Inflammatory macrophage (primary cell): ENCODE data around the gene TMEM176A.

Experiments
- DNase-seq, 2 donors: peaks; one replicate each; pipeline ENCODE4 v3.0.0-alpha.2; 2020 to 2022

The TMEM176A gene

DNA sequence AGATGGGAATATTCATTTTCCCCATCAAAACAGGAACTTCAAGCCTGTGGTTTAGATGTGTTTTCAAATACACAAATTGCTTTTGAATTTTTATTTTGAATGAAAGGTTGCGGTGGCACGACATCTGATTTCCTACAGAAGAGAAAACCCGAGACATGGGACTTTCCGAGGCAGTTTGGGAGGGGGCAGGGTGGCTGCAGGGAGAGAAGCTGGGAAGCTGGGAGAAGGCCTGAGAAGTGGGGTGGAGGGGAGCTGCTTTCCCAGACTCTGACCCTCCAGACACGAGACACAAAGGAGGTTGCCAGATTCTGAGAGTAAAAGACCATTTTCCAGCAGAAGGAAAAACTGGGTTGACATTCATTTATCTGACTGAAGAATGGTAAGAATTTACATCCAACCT lies 19.6 kb downstream of the TMEM176A start:
- no peak for DNase-seq

DNA sequence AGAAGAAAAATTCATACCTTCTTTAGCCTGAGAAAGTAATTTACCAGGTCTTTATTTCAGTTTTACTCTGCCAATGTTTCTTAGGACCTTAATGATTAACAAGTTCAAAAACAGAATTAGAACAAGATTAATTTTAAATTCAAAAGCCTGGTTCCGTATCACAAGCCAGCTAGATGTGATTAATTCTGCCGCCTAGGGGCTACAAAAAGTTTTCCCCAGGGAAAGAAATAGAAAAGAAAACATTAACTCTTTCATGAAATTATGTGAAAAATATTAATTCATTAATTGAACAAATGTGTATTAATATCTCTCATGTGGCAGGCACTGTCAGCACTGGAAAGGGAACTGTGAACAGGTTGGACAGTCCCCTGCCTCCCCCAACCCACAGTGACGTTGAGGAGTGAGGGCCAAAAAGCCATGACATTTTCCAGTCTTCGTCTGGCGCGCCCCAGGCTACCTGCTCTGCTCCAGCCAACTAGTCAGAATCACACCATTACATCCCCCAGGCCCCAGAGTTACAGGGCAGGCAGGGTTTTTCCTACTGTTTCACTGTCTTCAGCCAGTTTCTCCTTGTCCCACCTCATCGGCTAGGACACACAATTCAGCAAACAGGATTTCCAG lies 20.1 kb downstream of the TMEM176A start:
- DNase-seq: no peak

DNA sequence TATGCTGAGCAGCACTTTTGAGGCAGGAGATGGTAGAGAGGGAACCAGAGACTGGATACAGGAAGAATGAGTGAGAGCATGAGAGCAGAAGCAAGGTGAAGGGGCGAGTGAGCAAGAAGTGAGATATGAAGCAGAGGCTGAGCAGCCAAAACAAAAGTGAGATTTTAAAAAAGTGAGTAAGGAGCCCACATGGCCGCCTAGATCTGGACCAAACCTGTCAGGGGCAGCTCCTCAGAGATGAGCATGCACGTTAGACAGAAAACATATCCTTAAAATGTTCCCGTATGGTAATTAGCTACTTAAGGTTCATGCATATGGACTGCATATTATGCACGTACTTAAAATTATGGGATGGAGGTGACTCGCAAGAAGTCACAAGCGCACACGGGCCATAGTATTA lies 22.5 kb downstream of the TMEM176A start:
- DNase-seq: no peak

DNA sequence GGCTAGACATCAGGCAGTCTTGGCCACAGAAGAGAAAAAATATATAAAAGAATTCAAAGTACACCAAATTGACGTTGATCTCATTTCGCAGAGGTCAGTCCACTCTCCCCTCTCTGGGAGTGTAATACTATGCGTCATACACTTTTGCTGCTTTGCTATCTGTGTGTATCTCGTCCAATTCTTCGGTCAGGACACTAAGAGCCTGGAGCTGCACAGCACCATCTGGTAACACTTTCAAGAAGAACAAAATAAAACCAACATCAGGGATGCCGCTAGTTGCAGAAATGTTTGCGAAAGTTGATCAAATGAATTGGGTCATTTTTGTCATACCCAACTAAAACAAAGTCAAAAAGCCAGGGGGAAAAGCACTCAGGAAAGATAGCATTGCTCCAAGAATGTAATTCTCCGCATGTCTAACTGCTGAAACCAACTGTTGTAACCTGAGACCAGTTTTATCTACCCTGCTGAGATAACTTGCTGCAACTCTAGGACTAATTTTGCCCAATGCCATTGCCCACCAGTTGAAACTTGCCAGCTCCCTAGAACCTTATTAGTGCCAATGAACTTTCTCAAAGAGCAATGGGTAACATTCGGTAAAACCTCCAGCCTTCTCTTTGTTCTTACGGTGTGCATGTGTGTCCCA lies 23.0 kb downstream of the TMEM176A start:
- no peak for DNase-seq

DNA sequence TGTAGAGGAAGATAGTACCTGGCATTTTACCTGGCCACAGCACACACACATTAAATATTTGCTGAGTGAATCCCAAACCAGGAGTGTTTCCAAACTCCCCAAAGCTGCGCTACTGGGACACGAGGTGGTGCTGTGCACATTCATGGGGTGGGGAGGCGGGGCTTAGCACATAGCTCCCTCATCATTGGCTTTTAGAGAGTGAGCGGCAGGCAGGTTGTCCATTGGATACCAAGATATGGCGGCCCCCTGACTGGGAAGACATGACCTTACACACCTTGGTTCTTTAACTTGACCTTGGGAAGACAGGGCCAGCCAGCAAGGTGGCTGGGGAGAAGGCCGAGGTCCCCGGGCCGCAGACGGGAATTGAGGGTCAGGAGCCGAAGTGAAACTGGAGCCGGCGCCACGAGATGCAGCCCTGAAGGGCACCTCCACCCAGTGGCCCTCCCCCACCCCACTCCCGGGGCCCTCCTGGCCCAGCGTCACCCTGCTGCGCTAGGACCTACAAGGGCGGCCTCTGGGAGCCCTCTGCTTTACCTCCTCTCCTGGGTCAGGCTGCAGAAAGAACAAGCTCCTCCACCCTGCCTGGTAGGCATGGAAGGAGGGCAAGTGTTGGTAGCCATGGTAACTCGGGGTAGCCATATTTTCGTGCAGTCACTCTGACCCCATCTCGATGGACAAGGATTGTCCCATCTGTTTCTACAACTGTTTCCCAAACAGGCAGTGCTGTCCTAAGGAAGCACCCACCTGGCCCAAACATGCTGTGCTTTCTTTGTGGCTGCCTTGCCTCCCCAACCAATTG lies 24.0 kb downstream of the TMEM176A start:
- DNase-seq: no peak

DNA sequence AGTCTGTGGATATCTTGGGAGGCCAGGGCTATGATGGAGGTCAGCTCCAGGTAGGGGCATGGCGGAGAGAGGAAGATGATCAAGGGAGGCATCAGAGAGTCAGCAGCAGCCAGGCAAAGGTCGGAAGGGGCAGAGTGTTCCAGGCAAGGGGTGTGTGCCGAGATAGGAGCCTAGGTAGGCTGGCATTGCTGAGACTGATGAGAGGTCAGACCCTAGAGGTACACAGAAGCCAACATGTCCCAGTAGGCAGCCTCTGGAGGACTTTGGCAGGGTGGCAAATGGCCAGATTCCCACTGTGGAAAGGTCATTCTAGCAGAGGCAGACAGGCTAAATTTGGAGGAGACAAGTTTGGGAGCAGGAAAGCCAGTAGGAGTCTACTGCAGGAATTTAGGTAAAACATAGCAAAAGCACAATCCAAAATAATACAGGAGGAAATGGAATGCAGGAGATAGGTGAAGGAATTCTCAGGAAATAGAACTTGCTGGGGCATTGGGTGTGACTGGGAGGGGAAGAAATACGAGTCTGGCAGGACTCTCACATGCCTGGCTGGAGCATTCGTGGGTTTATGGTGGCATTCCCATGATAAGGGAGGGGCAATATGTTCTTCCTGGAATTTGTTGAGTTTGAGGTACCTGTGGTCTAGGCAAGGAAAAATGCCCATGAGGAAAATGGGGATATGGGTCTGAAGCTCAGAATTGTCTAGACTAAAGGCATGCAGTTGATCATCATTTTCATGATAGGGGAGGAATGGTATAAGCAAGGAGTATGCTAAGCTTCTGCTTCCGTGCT lies 25.7 kb downstream of the TMEM176A start:
- DNase-seq: no peak

DNA sequence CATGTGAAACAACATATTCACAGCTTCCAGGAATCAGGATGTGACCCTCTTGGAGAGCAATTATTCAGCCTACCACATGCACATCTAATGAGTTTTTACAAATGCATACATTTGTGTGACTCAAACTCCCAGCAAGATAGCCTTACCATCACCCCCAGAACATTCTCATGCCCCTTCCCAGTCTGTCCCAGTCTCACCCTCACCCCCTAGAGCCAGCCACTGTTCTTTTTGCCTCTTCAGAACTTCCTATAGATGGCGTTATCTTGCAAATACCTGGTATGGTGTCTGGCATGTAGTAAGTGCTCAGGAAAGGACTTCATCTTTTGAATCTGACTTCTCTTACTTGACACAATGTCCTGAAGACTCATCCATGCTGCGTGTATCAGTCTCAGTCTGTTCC lies 27.8 kb downstream of the TMEM176A start:
- DNase-seq: no peak

DNA sequence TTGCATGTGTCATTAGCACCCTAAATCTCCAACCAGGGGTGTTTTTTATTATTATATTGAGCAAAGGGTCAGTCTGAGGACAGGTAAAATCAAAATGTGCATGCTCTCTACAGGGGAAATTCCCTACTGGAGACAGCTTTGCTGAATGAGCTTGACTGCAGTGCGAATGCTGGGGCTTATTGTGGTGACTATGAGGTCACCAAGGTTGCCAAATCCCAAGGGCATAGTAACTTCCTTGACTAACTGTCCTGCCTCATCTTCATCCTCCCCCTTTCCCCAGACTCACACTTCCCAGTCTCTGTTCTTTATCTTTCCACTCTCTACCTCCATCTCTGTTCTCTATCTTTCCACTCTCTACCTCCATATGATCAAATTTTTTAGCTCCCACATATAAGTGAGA lies 28.9 kb downstream of the TMEM176A start:
- peak; percentile 60 to 82 for DNase-seq

DNA sequence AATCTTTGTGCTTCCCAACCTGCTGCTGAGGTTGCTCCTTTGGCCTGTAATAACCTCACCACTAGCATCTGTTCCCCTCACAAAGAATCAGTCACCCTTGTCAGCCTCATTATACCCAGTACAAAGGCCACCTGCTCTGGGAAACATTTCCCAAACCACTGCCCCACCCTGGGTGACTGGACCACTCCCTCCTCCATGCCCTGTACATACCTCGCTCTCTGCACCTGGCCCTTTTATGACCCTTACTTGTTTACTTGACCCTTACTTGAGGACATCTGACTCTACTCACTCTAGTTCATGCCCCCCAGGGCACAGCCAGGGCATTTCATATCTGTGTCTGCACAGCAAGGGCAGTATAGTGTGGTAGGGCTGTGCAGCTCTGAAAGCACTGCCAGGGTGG lies 30.4 kb downstream of the TMEM176A start:
- no peak for DNase-seq

DNA sequence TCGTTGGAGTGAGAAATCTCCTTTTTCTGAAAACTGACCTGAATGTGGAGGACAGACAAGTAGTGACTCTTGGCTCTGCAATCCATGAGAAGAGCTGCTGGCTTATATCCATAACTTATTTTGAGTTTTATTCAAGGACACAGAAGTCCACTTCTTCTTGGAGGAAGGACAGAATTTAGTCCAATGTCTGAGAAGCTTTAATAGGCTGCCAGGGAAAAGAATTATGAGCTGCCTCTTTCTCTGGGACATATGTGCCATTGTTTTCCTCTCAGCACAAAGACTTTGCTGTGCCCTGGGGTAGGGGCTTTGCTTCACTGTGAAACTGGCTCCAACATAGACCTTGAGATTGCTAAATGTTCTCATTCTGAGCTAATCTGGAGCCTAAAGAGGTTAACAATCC lies 31.3 kb downstream of the TMEM176A start:
- DNase-seq: no peak

DNA sequence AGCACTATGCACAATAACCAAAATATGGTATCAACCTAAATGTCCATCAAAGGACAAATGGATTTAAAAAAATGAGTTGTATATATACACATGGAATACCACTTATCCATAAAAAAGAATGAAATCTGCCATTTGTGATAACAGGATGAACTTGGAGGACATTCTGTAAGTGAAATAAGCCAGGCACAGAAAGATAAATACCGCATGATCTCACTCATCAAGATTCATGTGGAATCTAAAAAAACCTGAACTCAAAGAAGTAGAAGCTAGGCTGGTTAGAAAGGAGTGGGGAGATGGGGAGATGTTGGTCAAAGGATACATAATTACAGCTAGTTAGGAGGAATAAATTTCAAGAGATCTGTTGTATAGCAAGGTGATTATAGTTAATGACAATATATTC lies 34.5 kb downstream of the TMEM176A start:
- DNase-seq: no peak

DNA sequence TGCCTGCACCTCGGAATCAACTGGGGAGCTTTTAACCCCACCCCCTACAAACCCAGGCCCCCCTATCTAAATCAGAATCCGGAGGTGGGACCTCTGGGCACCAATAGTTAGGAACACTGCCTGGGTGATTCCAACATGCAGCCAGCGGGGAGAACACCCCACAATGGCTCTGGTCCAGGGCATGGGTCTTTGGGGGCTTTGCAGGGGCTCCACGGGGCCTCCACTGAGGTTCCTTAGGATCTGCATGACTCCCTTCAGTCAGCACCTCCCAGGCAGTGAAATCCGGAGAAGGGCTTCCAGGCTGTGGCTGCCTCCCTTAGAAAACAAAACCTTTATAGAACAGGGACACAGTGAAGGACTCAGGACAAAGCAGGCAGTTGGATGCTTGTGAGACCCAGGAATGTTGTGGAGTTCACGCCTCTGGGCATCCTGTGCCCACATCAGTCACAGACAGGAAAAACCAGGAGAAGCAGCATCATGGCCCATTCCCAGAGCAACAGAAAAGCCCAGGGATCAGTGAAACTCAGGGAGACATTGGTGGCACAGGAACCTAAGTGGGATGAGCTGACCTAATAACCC lies 35.2 kb downstream of the TMEM176A start:
- no peak for DNase-seq

DNA sequence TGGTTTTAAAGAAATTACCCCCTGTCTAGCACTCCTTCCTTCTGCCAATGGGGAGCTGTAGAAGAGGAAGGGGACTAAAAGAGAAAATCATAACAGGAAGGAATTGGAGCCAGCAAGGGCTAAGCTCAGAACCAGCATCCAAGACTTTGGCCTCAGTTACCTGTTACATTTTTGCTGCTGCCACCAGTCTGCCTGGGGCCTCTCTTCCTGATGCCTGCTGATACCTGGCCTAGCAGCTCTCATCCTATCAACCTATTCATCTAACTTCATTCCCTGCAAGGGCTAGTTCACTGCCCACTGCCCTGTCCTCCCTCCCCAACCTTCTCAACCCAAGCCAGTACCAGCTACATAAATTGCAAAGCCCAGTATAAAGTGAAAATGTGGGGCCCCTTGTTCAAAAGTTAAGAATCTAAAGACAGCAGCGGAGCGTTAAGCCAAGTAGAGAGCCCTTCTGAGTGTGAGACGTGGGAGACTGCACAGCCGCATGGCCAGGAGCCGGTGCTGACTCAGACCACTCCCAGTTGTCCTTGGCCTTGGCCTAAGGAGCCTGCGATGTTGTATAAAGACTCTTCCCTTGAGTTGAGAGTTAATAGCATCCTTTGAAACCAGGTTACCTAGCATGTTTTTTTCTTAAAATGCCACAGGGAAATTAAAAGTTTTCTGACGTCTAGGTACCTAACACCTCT lies 38.5 kb downstream of the TMEM176A start:
- no peak for DNase-seq

DNA sequence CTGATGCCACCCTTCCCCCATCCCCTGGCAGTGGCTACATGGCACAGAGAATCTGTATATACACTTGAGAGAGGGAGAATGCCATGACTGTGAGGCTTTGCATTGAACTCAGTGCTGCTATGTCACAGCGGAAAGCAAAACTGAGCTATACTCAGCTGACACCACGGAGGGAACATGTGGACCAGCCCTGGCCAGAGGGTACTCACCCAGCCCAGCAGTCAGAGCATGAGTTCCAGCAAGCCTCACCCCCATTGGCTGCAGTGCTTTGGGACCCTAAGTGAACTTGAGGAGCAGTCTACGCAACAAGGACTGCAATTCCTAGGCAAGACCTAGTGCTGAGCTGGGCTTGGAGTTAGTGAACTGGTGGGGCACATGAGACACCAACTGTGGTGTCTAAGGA lies 41.4 kb downstream of the TMEM176A start:
- no peak for DNase-seq

DNA sequence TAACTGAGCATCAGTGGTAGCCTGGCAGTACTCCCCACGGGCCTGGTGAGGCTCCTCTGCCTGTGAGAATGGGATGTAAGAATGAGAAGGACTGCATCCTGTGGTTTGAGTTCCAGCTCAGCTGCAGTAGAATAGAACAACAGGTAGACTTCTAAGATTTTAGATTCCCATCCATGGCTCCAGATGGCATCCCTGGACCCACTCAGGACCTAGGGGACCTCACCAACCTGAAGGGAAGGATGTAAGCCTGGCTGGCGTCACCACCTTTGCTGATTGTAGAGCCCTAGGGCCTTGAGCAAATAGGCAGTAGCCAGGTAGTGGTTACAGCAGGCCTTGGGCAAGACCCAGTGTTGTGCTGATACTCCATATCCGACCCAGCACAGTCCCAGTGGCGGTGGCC lies 42.1 kb downstream of the TMEM176A start:
- DNase-seq: no peak

DNA sequence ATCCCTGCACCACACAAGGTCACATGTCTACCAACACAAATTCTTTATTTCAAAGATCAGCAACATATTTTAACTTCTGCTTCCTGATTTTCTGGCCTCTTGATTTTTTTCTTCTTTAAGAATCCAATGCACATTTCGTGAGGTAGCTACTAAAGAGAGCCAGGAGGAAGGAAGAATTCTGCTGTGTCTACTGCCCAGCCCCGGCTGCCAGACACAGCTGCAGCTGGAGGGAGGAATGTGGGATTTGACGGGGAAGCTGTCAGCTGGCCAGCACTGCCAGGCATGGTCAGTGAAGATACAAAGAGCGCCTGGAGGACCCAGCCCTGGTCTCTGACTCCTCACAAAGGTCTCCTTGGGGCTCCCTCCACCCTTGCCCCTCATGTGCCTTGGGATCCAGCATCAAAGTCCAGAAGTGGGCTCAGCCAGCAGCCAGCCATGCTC lies 44.9 kb downstream of the TMEM176A start:
- peak; percentile 49 to 62 for DNase-seq

DNA sequence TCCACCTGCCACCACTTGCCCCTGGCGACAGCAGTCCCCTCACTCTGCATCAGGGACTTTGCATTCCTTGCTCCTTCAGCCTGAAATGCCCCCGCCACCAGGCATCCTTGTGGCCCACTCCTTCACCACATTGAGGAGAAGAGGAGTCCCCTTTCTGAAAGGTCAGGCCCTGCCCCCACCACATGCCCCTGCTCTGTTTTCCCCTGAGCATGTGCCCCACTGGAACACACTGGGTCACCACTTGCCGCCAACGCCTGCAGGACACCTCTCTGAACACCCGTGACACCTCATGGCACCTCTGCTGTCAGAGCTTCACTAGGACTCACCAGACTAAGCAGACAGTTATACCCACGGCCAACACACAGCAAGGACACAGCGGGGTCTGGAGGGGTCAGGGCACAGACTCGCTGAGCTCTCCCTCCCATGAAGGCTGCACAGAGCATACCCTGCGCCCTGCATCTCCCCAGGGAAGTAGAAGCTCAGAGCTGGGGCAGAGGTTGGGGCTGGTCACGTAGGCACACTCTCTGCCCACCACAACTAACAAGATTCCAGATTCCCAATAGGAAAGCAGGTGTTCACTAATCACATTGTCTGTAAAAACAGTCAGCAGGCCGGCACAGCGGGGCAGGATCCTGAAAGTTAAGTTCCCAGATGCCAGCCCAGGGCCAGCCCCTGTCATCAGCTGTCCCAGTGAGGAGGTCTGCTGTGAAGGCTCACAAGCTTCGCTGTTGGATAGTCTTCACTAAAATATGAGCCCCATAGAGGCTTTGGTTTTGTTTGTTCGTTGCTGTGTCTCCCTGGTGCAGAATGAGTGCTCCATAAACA lies 45.9 kb downstream of the TMEM176A start:
- DNase-seq: no peak

DNA sequence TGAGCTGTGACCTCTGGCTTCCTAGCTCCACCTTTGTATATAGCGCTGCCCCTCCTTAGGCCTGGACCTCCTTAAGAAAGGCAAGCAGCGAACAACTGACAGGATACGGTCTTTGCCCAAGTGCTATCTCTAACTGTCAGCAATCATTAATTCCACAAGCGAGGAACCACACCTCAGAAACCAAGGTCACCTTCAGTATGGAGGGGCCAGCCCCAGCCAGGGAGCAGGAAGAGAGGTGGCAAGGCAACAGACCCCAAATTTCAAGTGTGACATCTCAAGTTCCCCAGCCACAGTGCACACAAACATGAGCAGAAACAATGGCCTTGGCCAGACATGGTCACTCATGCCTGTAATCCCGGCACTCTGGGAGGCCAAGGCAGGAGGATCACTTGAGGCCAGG lies 47.0 kb downstream of the TMEM176A start:
- no peak for DNase-seq

DNA sequence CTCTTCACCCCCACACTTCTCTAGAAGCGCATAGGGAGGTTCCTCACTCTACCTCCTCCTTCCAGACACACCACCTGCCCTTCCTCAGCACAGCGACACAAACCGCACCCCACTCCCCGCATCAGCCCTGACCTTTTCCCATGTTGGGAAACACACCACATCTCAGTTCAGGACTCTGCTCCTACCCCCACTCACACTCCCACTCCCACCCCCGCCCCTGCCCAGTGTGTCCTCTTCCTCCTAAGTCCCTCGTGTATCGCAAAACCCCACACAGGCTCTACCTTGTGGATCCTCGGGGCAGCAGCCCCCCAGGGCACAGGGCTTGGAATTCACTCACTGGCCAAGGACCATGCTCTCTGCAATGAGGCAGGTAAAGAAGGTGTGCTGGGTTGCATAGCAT lies 47.5 kb downstream of the TMEM176A start:
- no peak for DNase-seq

DNA sequence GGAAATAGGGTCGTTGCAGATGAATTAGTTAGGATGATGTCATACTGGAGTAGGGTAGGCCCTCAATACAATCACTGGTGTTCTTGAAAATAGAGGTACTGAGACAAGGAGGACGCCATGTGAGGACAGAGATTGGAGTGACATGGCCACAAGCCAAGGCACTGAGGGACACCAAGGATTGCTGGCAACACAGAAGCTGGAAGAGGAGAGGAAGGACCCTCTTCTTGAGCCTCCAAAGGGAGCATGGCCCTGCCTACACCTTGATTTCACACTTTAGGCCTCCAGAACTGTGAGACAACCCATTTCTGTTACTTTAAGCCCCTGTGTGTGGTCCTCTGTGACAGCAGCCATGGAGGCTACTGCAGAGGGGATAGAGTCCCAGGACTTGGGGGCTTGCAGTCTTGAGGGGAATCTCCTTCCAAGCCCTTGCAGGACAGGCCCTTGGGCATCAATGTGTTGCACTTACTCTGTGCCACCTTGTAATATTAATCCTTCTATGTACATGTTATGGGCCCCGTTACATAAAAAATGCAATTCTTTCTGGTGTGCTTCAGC lies 48.1 kb downstream of the TMEM176A start:
- DNase-seq: no peak

DNA sequence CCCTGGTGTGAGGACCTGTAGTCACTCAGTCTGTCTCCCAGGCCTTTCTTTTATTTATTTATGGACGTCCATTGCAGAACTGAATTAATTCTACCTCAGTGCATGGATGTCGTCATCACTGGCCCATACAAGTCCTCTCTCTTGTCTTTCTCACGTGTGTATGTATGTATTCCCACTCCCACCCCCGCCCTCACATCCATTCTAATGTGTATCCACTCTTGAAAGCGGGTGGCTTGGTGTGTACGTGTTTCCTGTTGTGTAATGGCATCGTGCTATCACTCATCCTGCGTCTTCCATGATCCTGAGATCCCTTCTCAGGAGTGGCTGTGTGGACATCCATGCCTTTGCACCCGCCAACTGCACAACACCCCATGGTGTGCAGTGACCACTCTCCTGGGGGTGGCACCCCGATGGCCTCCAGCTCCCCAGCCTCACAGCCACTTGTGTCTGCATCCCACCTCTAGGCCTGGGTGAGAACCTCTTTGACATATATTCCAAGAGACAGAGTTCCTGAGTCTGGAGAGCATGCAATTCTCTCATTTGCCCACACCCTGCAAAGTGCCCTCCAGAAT lies 48.7 kb downstream of the TMEM176A start:
- no peak for DNase-seq
